Effector memory CD4-positive, alpha-beta T cell (primary cell): Measurements from ENCODE around the gene CLMN.
"Not testable (repeated sequence)": the region's sequence is repeated elsewhere in the genome, so short reads cannot be mapped to it uniquely, and the experiment has no call there.

ENCODE experiments used
- DNase-seq, 3 donors: peaks; one replicate each; pipeline ENCODE4 v3.0.0-alpha.2; 2020
- H3K27ac ChIP-seq: 2 replicates; pipeline ENCODE4 v1.7.0; 2013; ENCODE audit warnings: mild to moderate bottlenecking, low read length, moderate library complexity; ENCODE audit not compliant: insufficient read depth, poor library complexity, severe bottlenecking
- H3K27me3 ChIP-seq: replicated peaks from 2 replicates; pipeline ENCODE4 v1.7.0; 2013; ENCODE audit warnings: mild to moderate bottlenecking, low read length; ENCODE audit not compliant: insufficient read depth, control insufficient read depth, poor library complexity, severe bottlenecking
- H3K36me3 ChIP-seq: 2 replicates; pipeline ENCODE4 v1.7.0; 2013; ENCODE audit warnings: mild to moderate bottlenecking, low read length, moderate library complexity; ENCODE audit not compliant: control insufficient read depth, insufficient read depth
- H3K4me1 ChIP-seq: 2 replicates; pipeline ENCODE4 v1.7.0; 2013; ENCODE audit warnings: low read length, mild to moderate bottlenecking; ENCODE audit not compliant: control insufficient read depth, insufficient read depth, poor library complexity, severe bottlenecking
- H3K4me3 ChIP-seq: 2 replicates; pipeline ENCODE4 v1.7.0; 2013; ENCODE audit warnings: low read length, low read depth, mild to moderate bottlenecking; ENCODE audit not compliant: insufficient read depth, poor library complexity, severe bottlenecking
- H3K9me3 ChIP-seq: 2 replicates; pipeline ENCODE4 v1.7.0; 2013; ENCODE audit warnings: mild to moderate bottlenecking, low read length, moderate library complexity; ENCODE audit not compliant: control insufficient read depth

Gene CLMN

DNA sequence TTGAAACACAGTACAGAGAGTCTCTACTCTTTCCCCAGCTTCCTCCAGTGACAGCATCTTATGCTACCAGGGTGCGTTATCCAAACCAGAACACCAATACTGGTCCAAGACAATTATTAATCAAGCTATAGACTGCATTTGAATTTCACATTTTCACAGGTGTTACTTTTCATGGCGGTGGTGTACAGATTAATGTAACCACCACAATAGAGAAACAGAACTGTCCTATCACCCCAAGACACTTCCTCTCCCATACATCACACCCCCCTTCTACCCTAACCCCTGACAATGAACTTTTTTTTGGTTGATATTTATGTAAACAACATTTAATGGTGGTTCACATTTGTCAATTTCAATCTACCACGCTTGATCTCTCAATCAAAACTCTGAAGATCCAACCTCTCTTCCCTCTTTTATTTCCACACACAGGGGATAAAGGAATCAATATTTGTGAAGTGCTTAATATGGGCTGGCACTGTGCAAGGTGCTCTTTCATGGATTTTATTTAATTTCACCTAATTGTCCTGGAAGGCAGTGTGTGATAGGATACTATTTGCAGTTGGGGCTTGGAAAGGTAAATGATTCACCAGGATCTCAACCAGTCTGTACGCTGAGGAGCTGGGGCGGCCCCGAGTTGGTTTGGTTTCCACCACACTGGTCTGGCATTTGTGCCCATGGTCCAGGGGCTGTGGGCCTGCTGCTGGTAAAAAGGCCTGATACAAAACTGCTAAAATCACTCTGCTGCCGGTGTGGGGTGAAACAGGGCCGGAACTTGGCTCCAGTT, 107.8 kb downstream of the CLMN start:
- Histone ChIP-seq H3K4me3 (no peak overlapping the region), H3K4me1 (no peaks in the 10 kb centered on the region)

DNA sequence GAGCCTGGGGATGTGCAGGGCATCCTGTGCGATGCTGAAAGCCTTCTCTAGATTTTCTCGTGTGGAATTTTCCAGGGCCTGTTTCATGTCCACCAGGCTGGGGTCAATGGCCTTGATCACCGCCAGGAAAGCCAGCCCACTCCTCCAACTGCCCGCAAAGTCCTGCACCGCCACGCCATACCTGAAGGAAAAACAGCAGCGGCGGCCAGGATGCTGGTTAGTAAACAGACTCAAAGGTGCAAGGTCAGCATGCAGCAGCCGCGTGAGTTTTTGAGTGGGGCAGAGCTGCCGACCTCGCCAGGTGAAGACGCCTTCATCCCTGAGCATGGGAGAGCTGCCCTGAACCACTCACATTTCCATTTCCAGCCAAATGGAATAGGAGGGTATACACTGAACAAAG, 109.0 kb downstream of the CLMN start:
- DNase-seq: no peak
- H3K27me3 ChIP-seq: no peaks in the 10 kb centered on the region
- H3K36me3 ChIP-seq: no peaks in the 10 kb centered on the region
- H3K4me1 ChIP-seq: no peaks in the 10 kb centered on the region
- H3K27ac ChIP-seq: no peak overlapping the region
- no peak overlapping the region for H3K4me3 ChIP-seq
- no peaks in the 10 kb centered on the region for H3K9me3 ChIP-seq

More for the DNA sequence above, 107.8 kb downstream of the CLMN start:
- Histone ChIP-seq H3K27ac (no peak overlapping the region), H3K36me3 (no peaks in the 10 kb centered on the region), H3K27me3 (no peaks in the 10 kb centered on the region), H3K9me3 (no peaks in the 10 kb centered on the region)
- no peak for DNase-seq

DNA sequence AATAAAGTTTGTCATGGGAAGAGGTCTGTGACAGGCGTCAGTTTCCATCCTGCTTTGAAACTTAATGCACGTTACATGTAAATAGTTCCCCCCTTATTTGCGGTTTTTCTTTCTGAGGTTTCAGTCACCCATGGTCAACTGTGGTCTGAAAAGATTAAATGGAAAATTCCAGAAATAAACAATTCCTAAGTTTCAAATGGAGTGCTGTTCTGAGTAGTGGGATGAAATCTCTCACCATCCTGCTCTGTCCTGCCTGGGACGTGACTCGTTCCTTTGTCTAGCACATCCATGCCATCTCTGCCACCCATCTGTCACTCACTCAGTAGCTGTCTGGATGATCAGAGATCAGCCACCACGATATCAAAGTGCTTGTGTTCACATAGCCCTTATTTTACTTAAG, 111.1 kb downstream of the CLMN start:
- DNase-seq: no peak
- no peaks in the 10 kb centered on the region for H3K27me3 ChIP-seq
- no peak overlapping the region for H3K27ac ChIP-seq
- H3K4me1 ChIP-seq: no peaks in the 10 kb centered on the region
- no peak overlapping the region for H3K4me3 ChIP-seq
- H3K36me3 ChIP-seq: no peaks in the 10 kb centered on the region
- no peaks in the 10 kb centered on the region for H3K9me3 ChIP-seq

DNA sequence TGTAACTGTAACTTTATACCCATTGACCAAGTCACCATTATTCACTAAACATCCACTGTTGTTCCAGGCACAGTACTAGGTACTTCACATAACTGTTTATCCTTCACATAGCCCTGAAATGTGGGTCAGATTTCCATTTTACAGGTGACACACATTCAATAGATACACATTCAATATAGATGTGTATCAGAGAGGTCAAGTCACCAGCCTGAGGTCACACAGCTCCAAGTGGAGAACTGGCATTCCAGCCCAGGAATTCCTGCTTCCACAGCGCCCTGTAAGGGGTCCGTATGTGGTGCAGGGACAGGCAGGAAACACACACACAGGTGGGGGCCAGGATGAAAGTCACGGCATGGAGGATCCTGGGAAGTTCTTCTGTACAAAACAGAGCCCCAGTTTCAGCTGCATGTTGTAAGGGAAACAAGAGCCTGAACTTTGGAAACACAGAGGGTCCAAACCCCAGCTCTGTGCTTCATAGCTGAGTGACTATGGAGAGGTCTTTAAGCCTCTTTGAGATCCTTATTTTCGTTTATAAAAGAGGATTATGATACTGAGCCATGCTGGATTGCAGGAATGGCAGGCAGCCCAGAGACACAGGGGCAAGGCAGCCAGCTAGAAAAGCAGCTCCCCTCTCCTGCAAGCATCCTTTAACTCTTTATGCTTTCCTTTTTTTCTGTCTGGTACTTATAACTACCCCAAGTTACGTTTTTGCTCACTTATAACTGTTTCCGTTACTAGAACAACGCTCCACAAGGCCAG, 112.1 kb downstream of the CLMN start:
- no peaks in the 10 kb centered on the region for H3K27me3 ChIP-seq
- H3K36me3 ChIP-seq: no peaks in the 10 kb centered on the region
- H3K9me3 ChIP-seq: no peaks in the 10 kb centered on the region
- no peak overlapping the region for H3K27ac ChIP-seq
- no peaks in the 10 kb centered on the region for H3K4me1 ChIP-seq
- H3K4me3 ChIP-seq: no peak overlapping the region
- DNase-seq: no peak

DNA sequence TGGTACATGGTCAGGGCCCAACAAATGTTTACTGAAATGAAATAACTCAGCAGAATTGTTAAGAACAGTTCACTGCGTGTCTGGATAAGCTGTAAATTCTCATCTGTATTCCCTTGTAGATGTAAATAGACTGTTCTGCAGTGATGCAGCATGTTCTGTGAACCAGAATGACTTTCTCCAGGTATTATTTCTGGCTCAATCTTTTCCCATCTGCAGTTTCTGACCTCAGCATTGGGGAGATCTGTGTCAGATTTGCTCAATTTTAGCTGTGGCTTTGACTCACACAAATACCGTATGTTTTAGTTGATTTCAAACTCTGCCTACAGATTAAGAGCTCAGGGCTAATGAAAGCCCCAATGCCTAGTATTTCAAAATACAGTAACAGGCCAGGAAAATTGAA, 113.2 kb downstream of the CLMN start:
- H3K27ac ChIP-seq: no peak overlapping the region
- no peaks in the 10 kb centered on the region for H3K9me3 ChIP-seq
- H3K27me3 ChIP-seq: no peaks in the 10 kb centered on the region
- no peak overlapping the region for H3K4me3 ChIP-seq
- no peak for DNase-seq
- no peaks in the 10 kb centered on the region for H3K4me1 ChIP-seq
- H3K36me3 ChIP-seq: no peaks in the 10 kb centered on the region

DNA sequence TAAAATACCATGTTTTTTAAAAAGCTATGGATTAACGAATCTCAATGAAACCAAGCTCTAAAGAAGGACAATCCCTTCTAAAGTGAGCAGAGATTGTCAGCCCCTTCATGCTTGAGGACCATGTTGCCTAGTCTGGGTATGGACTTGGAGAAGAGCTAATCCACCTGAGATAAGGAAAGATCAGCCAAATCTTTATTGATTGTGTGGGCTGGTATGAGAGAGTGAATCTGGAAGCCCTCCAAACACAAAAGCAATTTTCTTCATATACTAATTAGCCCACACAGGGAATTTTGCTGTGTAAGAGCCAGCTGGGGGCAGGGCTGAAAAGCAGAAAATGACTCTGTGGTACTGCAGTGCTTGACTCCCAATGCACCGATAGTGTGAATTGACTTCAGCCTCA, 115.0 kb downstream of the CLMN start:
- Histone ChIP-seq H3K36me3 (no peaks in the 10 kb centered on the region), H3K27ac (no peak overlapping the region), H3K27me3 (no peaks in the 10 kb centered on the region), H3K4me3 (no peak overlapping the region), H3K4me1 (no peaks in the 10 kb centered on the region), H3K9me3 (no peaks in the 10 kb centered on the region)
- no peak for DNase-seq

DNA sequence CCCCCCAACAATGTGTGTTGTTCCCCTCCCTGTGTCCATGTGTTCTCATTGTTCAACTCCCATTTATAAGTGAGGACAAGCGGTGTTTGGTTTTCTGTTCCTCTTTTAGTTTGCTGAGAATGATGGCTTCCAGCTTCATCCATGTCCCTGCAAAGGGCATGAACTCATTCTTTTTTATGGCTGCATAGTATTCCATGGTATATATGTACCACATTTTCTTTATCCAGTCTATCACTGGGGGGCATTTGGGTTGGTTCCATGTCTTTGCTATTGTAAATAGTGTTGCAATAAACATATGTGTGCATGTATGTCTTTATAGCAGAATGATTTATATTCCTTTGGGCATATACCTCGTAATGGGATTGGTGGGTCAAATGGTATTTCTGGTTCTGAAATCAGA, 118.0 kb downstream of the CLMN start:
- H3K4me3 ChIP-seq, H3K27ac ChIP-seq, H3K27me3 ChIP-seq, H3K36me3 ChIP-seq, DNase-seq, H3K4me1 ChIP-seq, H3K9me3 ChIP-seq: not testable (repeated sequence)

DNA sequence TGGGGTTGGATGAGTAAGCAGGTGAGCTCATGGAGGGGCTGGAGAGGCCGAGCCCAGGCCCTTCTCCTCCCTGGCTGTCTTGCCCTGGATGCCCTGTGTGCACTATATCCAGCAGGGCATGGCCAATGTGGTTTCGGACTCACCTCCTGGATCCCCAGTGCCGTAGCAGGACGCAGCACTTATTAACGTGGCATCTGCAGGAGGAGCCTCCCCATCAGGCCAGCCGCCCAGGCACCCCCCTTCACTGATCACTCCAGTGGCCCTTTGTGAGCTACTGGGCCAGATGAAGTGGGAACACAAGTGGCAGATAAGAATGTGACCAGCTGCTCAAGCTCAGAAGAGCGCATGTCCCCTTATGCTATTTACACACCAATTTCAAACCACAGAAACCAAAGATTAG, 119.3 kb downstream of the CLMN start:
- Histone ChIP-seq H3K27me3 (no peaks in the 10 kb centered on the region), H3K4me1 (no peaks in the 10 kb centered on the region), H3K4me3 (no peak overlapping the region), H3K9me3 (no peaks in the 10 kb centered on the region), H3K36me3 (no peaks in the 10 kb centered on the region), H3K27ac (no peak overlapping the region)
- DNase-seq: no peak

DNA sequence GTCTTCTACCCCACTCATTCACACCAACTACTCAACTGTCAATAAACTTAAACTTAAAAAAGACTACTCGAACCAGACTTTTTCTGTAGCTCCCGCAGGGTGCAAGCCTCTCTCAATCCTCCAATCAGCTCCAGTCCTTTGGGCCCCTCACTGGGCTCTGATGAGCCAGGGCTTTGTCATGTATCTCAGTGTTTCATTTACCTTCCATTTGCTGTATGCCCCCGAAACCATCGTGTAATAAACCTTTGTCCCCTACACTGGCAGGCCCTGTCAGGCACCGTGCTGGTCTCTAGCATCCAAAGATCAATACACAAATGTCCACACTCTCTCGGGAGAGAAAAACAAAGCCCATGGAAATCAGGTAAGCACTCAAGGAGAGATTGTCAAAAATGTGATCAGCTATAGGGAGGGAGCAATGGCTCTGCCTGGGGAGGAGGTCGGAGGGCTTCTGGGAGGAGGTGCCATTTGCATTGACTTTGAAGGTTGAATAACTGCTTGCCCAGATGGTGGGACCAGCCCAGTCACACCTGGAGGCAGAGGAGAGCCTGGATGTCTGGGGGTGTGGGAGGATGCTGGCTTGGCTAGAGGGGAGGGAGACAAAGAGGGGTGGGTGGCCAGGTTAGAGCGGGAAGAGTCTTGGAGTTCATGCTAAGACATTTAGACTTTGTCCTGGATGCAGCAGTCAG, 120.3 kb downstream of the CLMN start:
- Histone ChIP-seq H3K27me3 (no peaks in the 10 kb centered on the region), H3K27ac (no peak overlapping the region), H3K4me3 (no peak overlapping the region), H3K9me3 (no peaks in the 10 kb centered on the region), H3K36me3 (no peaks in the 10 kb centered on the region), H3K4me1 (no peaks in the 10 kb centered on the region)
- DNase-seq: no peak

DNA sequence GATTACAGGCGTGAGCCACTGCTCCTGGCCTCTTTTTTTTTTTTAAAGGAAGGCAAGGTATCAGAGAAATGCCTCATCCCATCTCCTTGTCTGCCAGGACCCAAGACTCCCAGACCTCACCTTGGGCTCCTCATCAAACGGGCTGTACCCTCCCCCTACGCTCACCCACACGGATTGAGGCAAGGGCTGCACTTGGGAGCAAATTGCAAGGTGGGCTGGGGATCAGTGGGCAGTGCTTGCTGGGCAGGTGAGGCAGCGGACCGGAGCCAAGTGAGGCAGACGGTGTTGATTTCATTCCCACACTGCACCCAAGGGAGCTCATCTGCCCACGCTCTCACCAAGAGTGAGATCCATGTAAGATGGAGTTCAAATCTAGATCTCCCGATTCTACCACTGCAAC, 121.4 kb downstream of the CLMN start:
- no peaks in the 10 kb centered on the region for H3K36me3 ChIP-seq
- DNase-seq: no peak

More for the DNA sequence above, 121.4 kb downstream of the CLMN start:
- no peak overlapping the region for H3K27ac ChIP-seq
- H3K4me1 ChIP-seq: no peaks in the 10 kb centered on the region
- no peak overlapping the region for H3K4me3 ChIP-seq
- no peaks in the 10 kb centered on the region for H3K9me3 ChIP-seq
- no peaks in the 10 kb centered on the region for H3K27me3 ChIP-seq
